T47D (cell line): Measurements from ENCODE around the gene SRBD1.

Source experiments
- DNase-seq, 2 experiments: peaks; one replicate each; pipeline versions ENCODE4 v3.0.0 to v3.0.0-alpha.2; 2011 to 2012; ENCODE audit warnings: low read depth in 1 of 2, low spot score in 1 of 2
- JUND ChIP-seq: IDR thresholded peaks from 2 replicates; pipeline ENCODE4 v1.6.1; 2012; ENCODE audit warnings: low read depth
- in situ Hi-C: cut with HindIII; loops from 2 replicates; pipeline ENCODE4 v1.10.0; 2016; ENCODE audit warnings: low sequenced_read_pairs, low pct_unique_long_range_greater_than_20kb

SRBD1 gene

GRCh38 chr2:45626387-45627221 is 15.5 kb upstream of the SRBD1 start:
- in situ Hi-C loops = no loop called here
- DNase-seq = no peak

GRCh38 chr2:45625824-45626223 is 14.8 kb upstream of the SRBD1 start:
- DNase-seq = no peak
- no peak for TF ChIP-seq JUND
- in situ Hi-C loops = no loop called here

More at GRCh38 chr2:45626387-45627221, 15.5 kb upstream of the SRBD1 start:
- TF ChIP-seq JUND = no peak

GRCh38 chr2:45623098-45623497 is 12.0 kb upstream of the SRBD1 start:
- in situ Hi-C loops = no loop called here
- DNase-seq = no peak
- no peak for TF ChIP-seq JUND

- no peak for TF ChIP-seq JUND
- in situ Hi-C loops = no loop called here
- no peak for DNase-seq
Observed at GRCh38 chr2:45622336-45623075, 11.4 kb upstream of the SRBD1 start.

- no peak for TF ChIP-seq JUND
- DNase-seq = no peak
- in situ Hi-C loops = no loop called here
Observed at GRCh38 chr2:45617496-45617895, 6.4 kb upstream of the SRBD1 start.

- peak in 1 of 2 experiments; percentile 22 for DNase-seq
- in situ Hi-C loops = no loop called here
- no peak for TF ChIP-seq JUND
Observed at GRCh38 chr2:45616658-45617411, 5.8 kb upstream of the SRBD1 start.

GRCh38 chr2:45614871-45615415 is 3.9 kb upstream of the SRBD1 start:
- in situ Hi-C loops = no loop called here
- no peak for TF ChIP-seq JUND
- no peak for DNase-seq

GRCh38 chr2:45614330-45614729 is 3.3 kb upstream of the SRBD1 start:
- TF ChIP-seq JUND = no peak
- DNase-seq = no peak
- in situ Hi-C loops = no loop called here

GRCh38 chr2:45612731-45613130 is 1.7 kb upstream of the SRBD1 start:
- in situ Hi-C loops = no loop called here
- TF ChIP-seq JUND = no peak
- DNase-seq = no peak

- in situ Hi-C loops = no loop called here
- no peak for DNase-seq
- TF ChIP-seq JUND = no peak
Observed at GRCh38 chr2:45612285-45612684, 1.2 kb upstream of the SRBD1 start.

GRCh38 chr2:45610281-45611019 is 617 bp downstream of the SRBD1 start:
- in situ Hi-C loops = no loop called here
- TF ChIP-seq JUND = no peak
- peak; percentile 11 to 83 for DNase-seq

- DNase-seq = peak in 1 of 2 experiments; percentile 49
- no peak for TF ChIP-seq JUND
- in situ Hi-C loops = no loop called here
Observed at GRCh38 chr2:45607701-45608100, 3.4 kb downstream of the SRBD1 start.
